SU-DHL-6 (cell line): ENCODE results near the gene CCDC30.

Experiments
- H2AFZ ChIP-seq: fragments of 200-600 bp; sonication (generic); 2 replicates; pipeline ENCODE4 v1.6.1; 2014; ENCODE audit warnings: low read depth, mild to moderate bottlenecking, moderate library complexity, mixed read lengths, antibody characterized with exemption, low read length; ENCODE audit not compliant: severe bottlenecking
- H3F3A ChIP-seq: fragments of 200-600 bp; shearing (Covaris generic); 2 replicates; pipeline ENCODE4 v1.6.0; 2016; ENCODE audit warnings: antibody characterized with exemption, mild to moderate bottlenecking; ENCODE audit not compliant: insufficient read depth
- H3K27ac ChIP-seq: fragments of 200-600 bp; sonication (generic); 2 replicates; pipeline ENCODE4 v1.5.1; 2016; ENCODE audit warnings: low read depth, mild to moderate bottlenecking, low read length, moderate library complexity, mixed read lengths
- H3K27me3 ChIP-seq: fragments of 200-600 bp; sonication (generic), shearing (Covaris generic); 2 replicates; pipeline ENCODE4 v1.6.0; 2014; ENCODE audit warnings: mild to moderate bottlenecking, low read length
- H3K36me3 ChIP-seq: fragments of 200-600 bp; sonication (generic); 2 replicates; pipeline ENCODE4 v1.6.1; 2014; ENCODE audit warnings: mild to moderate bottlenecking, low read length, mixed read lengths
- H3K4me2 ChIP-seq: fragments of 300-600, 200-600 bp; shearing (Covaris generic), sonication (generic); 2 replicates; pipeline ENCODE4 v1.6.0; 2014; ENCODE audit warnings: low read length, low read depth, mild to moderate bottlenecking; ENCODE audit not compliant: poor library complexity, severe bottlenecking
- H3K4me3 ChIP-seq: fragments of 200-600 bp; sonication (generic); 2 replicates; pipeline ENCODE4 v1.5.1; 2014; ENCODE audit warnings: antibody characterized with exemption, low read length, mild to moderate bottlenecking, mixed read lengths; ENCODE audit not compliant: insufficient read depth, poor library complexity, severe bottlenecking
- H3K79me2 ChIP-seq: fragments of 200-600 bp; sonication (generic); 2 replicates; pipeline ENCODE4 v1.6.1; 2014; ENCODE audit warnings: mild to moderate bottlenecking, low read length, moderate library complexity; ENCODE audit not compliant: insufficient read depth
- H3K9ac ChIP-seq: fragments of 200-600 bp; sonication (generic); 2 replicates; pipeline ENCODE4 v1.7.0; 2014; ENCODE audit warnings: mild to moderate bottlenecking, low read length
- H3K9me2 ChIP-seq: fragments of 200-600 bp; sonication (generic); replicated peaks from 2 replicates; pipeline ENCODE4 v1.6.1; 2014; ENCODE audit warnings: low read length; ENCODE audit not compliant: insufficient read depth
- H3K9me3 ChIP-seq: fragments of 200-600 bp; sonication (generic); 2 replicates; pipeline ENCODE4 v1.6.1; 2014; ENCODE audit warnings: low read length, mixed read lengths; ENCODE audit not compliant: insufficient read depth
- H4K20me1 ChIP-seq: fragments of 200-600 bp; sonication (generic); 2 replicates; pipeline ENCODE4 v1.6.1; 2014; ENCODE audit warnings: low read depth, mild to moderate bottlenecking, antibody characterized with exemption, low read length, moderate library complexity, mixed read lengths
- CTCF ChIP-seq: fragments of 200-600 bp; sonication (generic); IDR thresholded peaks from one replicate; pipeline ENCODE4 v1.5.1; 2017; ENCODE audit warnings: antibody characterized with exemption, mild to moderate bottlenecking, low read length, moderate library complexity; ENCODE audit not compliant: insufficient read depth, poor library complexity, severe bottlenecking
- EZH2phosphoT487 ChIP-seq: fragments of 200-600 bp; sonication (generic), shearing (Covaris generic); conservative IDR thresholded peaks from 2 replicates; pipeline ENCODE4 v1.6.1; 2018; ENCODE audit warnings: mild to moderate bottlenecking, antibody characterized with exemption, low read length, moderate library complexity, mixed read lengths

Gene CCDC30

GRCh38 chr1:42424201-42424600, 38.9 kb upstream of the CCDC30 start:
- no peaks in the 10 kb centered on the region for H3K27me3 ChIP-seq
- no peak overlapping the region for H2AFZ ChIP-seq
- no peak overlapping the region for H3K4me2 ChIP-seq
- H3K79me2 ChIP-seq: no peaks in the 10 kb centered on the region
- no peak overlapping the region for H3K27ac ChIP-seq
- no peaks in the 10 kb centered on the region for H3K9me3 ChIP-seq
- TF ChIP-seq CTCF (no peak), EZH2phosphoT487 (no peak)
- H3K9me2 ChIP-seq: no peaks in the 10 kb centered on the region
- H3F3A ChIP-seq: no peaks in the 10 kb centered on the region
- H3K9ac ChIP-seq: no peak overlapping the region
- H3K4me3 ChIP-seq: no peak overlapping the region
- H4K20me1 ChIP-seq: no peaks in the 10 kb centered on the region
- no peaks in the 10 kb centered on the region for H3K36me3 ChIP-seq

GRCh38 chr1:42427240-42427639, 35.8 kb upstream of the CCDC30 start:
- Histone ChIP-seq H3K79me2 (no peaks in the 10 kb centered on the region), H4K20me1 (no peaks in the 10 kb centered on the region), H3K9me2 (no peaks in the 10 kb centered on the region), H3K27ac (no peak overlapping the region), H3K4me2 (no peak overlapping the region), H3K27me3 (no peaks in the 10 kb centered on the region), H3K4me3 (no peak overlapping the region), H2AFZ (no peak overlapping the region), H3K9ac (no peak overlapping the region), H3K36me3 (no peaks in the 10 kb centered on the region), H3F3A (no peaks in the 10 kb centered on the region), H3K9me3 (no peaks in the 10 kb centered on the region)
- TF ChIP-seq EZH2phosphoT487 (no peak), CTCF (no peak)

GRCh38 chr1:42429603-42430002, 33.5 kb upstream of the CCDC30 start:
- no peaks in the 10 kb centered on the region for H3K27me3 ChIP-seq
- H3K9me2 ChIP-seq: no peaks in the 10 kb centered on the region
- H4K20me1 ChIP-seq: no peaks in the 10 kb centered on the region
- H3K79me2 ChIP-seq: no peaks in the 10 kb centered on the region
- H3K4me2 ChIP-seq: no peak overlapping the region
- no peaks in the 10 kb centered on the region for H3K36me3 ChIP-seq
- no peak overlapping the region for H2AFZ ChIP-seq
- TF ChIP-seq CTCF (no peak), EZH2phosphoT487 (no peak)
- no peak overlapping the region for H3K27ac ChIP-seq
- H3F3A ChIP-seq: no peaks in the 10 kb centered on the region
- no peak overlapping the region for H3K4me3 ChIP-seq
- no peak overlapping the region for H3K9ac ChIP-seq
- H3K9me3 ChIP-seq: no peaks in the 10 kb centered on the region
